HEK293 (cell line): ENCODE data around the gene MAGI1.

Source experiments
- BCL11A ChIP-seq: fragments of 450-650 bp; formaldehyde crosslinking; IDR thresholded peaks from 2 replicates; pipeline ENCODE4 v1.5.1; 2016; ENCODE audit warnings: low read depth, missing biosample characterization, missing genetic modification characterization
- HOXA7 ChIP-seq: sonication (generic); formaldehyde crosslinking; IDR thresholded peaks from 2 replicates; pipeline ENCODE4 v1.8.1; 2022; ENCODE audit warnings: missing genetic modification reagents, borderline replicate concordance
- KLF7 ChIP-seq: fragments of 450-650 bp; formaldehyde crosslinking; IDR thresholded peaks from 2 replicates; pipeline ENCODE4 v1.5.1; 2016; ENCODE audit warnings: missing biosample characterization, missing genetic modification characterization, borderline replicate concordance
- SP2 ChIP-seq: fragments of 450-650 bp; formaldehyde crosslinking; IDR thresholded peaks from 2 replicates; pipeline ENCODE4 v1.5.1; 2016; ENCODE audit warnings: missing biosample characterization, missing genetic modification characterization
- ZNF114 ChIP-seq: fragments of 450-650 bp; formaldehyde crosslinking; IDR thresholded peaks from 2 replicates; pipeline ENCODE4 v1.5.0; 2017; ENCODE audit warnings: missing biosample characterization, missing genetic modification characterization
- ZNF549 ChIP-seq: fragments of 450-650 bp; IDR thresholded peaks from 2 replicates; pipeline ENCODE4 v1.5.1; 2018; ENCODE audit warnings: missing biosample characterization, missing genetic modification characterization, mild to moderate bottlenecking, inconsistent platforms, moderate library complexity
- ZNF837 ChIP-seq: fragments of 450-650 bp; formaldehyde crosslinking; IDR thresholded peaks from 2 replicates; pipeline ENCODE4 v1.5.1; 2016; ENCODE audit warnings: missing biosample characterization, missing genetic modification characterization
- TF ChIP-seq, protein P1 (sequence below): fragments of 450-650 bp; formaldehyde crosslinking; IDR thresholded peaks from 2 replicates; pipeline ENCODE4 v1.5.1; 2016; ENCODE audit warnings: missing biosample characterization, missing genetic modification characterization
- TF ChIP-seq, protein P2 (sequence below): fragments of 450-650 bp; formaldehyde crosslinking; IDR thresholded peaks from 2 replicates; pipeline ENCODE4 v1.5.1; 2016; ENCODE audit warnings: missing biosample characterization, missing genetic modification characterization
- TF ChIP-seq, protein P3 (sequence below): fragments of 450-650 bp; formaldehyde crosslinking; IDR thresholded peaks from 2 replicates; pipeline ENCODE4 v1.5.1; 2016; ENCODE audit warnings: missing biosample characterization, missing genetic modification characterization
- TF ChIP-seq, protein P4 (sequence below): fragments of 450-650 bp; formaldehyde crosslinking; optimal IDR thresholded peaks from 2 replicates; pipeline ENCODE3; 2016; ENCODE audit warnings: missing biosample characterization, mild to moderate bottlenecking, missing genetic modification characterization

DNA sequence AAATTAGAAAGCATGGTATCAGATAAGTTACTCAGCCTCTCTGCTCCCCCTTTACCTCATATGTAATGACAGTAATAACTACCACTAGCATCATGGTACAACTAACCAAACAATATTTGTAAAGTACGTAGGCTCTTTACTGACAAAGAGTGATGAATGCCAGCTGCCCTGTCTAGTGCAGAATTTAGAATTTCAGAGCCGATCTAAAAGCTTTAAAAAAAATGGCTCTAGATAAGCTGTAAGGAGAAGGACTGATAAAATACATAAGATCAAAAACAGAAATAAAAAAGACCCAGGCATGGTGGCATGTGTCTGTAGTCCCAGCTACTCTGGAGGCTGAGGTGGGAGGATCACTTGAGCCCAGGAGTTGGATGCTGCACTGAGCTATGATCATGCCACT, 424.1 kb downstream of the MAGI1 start:
- TF ChIP-seq, protein P1, sequence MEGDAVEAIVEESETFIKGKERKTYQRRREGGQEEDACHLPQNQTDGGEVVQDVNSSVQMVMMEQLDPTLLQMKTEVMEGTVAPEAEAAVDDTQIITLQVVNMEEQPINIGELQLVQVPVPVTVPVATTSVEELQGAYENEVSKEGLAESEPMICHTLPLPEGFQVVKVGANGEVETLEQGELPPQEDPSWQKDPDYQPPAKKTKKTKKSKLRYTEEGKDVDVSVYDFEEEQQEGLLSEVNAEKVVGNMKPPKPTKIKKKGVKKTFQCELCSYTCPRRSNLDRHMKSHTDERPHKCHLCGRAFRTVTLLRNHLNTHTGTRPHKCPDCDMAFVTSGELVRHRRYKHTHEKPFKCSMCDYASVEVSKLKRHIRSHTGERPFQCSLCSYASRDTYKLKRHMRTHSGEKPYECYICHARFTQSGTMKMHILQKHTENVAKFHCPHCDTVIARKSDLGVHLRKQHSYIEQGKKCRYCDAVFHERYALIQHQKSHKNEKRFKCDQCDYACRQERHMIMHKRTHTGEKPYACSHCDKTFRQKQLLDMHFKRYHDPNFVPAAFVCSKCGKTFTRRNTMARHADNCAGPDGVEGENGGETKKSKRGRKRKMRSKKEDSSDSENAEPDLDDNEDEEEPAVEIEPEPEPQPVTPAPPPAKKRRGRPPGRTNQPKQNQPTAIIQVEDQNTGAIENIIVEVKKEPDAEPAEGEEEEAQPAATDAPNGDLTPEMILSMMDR (tag by site-specific recombination), result no peak
- TF ChIP-seq SP2 (tag by site-specific recombination) (no peak), KLF7 (no peak), ZNF549 (no peak), HOXA7 (CRISPR knock-in tag) (no peak), ZNF114 (no peak), BCL11A (no peak), ZNF837 (tag by site-specific recombination) (no peak)
- TF ChIP-seq, protein P2, sequence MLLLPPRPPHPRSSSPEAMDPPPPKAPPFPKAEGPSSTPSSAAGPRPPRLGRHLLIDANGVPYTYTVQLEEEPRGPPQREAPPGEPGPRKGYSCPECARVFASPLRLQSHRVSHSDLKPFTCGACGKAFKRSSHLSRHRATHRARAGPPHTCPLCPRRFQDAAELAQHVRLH (tag by site-specific recombination), result no peak
- TF ChIP-seq, protein P3, sequence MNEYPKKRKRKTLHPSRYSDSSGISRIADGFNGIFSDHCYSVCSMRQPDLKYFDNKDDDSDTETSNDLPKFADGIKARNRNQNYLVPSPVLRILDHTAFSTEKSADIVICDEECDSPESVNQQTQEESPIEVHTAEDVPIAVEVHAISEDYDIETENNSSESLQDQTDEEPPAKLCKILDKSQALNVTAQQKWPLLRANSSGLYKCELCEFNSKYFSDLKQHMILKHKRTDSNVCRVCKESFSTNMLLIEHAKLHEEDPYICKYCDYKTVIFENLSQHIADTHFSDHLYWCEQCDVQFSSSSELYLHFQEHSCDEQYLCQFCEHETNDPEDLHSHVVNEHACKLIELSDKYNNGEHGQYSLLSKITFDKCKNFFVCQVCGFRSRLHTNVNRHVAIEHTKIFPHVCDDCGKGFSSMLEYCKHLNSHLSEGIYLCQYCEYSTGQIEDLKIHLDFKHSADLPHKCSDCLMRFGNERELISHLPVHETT (tag by site-specific recombination), result no peak
- TF ChIP-seq, protein P4, sequence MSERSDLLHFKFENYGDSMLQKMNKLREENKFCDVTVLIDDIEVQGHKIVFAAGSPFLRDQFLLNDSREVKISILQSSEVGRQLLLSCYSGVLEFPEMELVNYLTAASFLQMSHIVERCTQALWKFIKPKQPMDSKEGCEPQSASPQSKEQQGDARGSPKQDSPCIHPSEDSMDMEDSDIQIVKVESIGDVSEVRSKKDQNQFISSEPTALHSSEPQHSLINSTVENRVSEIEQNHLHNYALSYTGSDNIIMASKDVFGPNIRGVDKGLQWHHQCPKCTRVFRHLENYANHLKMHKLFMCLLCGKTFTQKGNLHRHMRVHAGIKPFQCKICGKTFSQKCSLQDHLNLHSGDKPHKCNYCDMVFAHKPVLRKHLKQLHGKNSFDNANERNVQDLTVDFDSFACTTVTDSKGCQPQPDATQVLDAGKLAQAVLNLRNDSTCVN (tag by site-specific recombination), result no peak
